ENCODE results near the gene EHMT2. TPM values are rescaled to one million over a fixed set of nuclear protein-coding genes. Genes with fewer than 3 reads are reported as not detected.
"Not testable (repeated sequence)": the region's sequence is repeated elsewhere in the genome, so short reads cannot be mapped to it uniquely, and the experiment has no call there.

The EHMT2 gene
- total RNA-seq, 4 donors from 2014 or later, result 13.8 to 72.4 (median 66.2) TPM

- no peaks in the 10 kb centered on the region for H3K36me3 ChIP-seq
- peak; percentile 50 to 70 for DNase-seq
- H3K4me1 ChIP-seq, result peaks cover 0 to 8% of the 10 kb centered on the region in 2 donors
- no peak for TF ChIP-seq POLR2A (IDR thresholded peaks at IDR 0.05)
- intact Hi-C loops (cut with DNase I; ENCODE audit: low total_unique reads), result no loop called here
- H3K27me3 ChIP-seq, result no peaks in the 10 kb centered on the region
- H3K4me3 ChIP-seq, result no peak overlapping the region
- peak overlapping the region; percentile 91 to 96 for H3K27ac ChIP-seq
- H3K9me3 ChIP-seq, result no peaks in the 10 kb centered on the region
These were observed 9.8 kb upstream of the EHMT2 start for GRCh38 chr6:31907158-31907813.

DNA sequence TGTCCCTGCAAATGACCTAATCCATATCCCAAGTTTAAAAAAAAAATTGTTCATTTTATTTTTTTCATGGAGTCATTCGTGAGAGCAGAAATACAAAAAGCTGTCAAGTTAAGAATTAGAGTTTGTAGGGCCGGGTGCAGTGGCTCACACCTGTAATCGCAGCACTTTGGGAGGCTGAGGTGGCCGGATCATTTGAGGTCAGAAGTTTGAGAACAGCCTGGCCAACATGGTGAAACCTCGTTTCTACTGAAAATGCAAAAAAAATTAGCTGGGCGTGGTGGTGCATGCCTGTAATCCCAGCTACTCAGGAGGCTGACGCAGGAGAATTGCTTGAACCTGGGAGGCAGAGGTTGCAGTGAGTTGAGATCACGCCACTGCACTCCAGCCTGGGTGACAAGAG is 9.2 kb upstream of the EHMT2 start:
- H3K4me1 ChIP-seq; H3K36me3 ChIP-seq; H3K4me3 ChIP-seq; intact Hi-C loops (cut with DNase I; ENCODE audit: low total_unique reads); H3K9me3 ChIP-seq; DNase-seq; H3K27me3 ChIP-seq: not testable (repeated sequence)
- peak overlapping the region; percentile 91 to 96 for H3K27ac ChIP-seq

- TF ChIP-seq POLR2A (IDR thresholded peaks at IDR 0.05) (no peak), CTCF (IDR thresholded peaks at IDR 0.05) (no peak)
- Histone ChIP-seq H3K4me3 (no peak overlapping the region), H3K27ac (peak overlapping the region; percentile 91 to 96), H3K4me1 (peaks cover 0 to 10% of the 10 kb centered on the region in 2 donors), H3K9me3 (no peaks in the 10 kb centered on the region), H3K27me3 (no peaks in the 10 kb centered on the region), H3K36me3 (no peaks in the 10 kb centered on the region)
- intact Hi-C loops (cut with DNase I; ENCODE audit: low total_unique reads), result no loop called here
- DNase-seq, result no peak
These were observed 8.6 kb upstream of the EHMT2 start for GRCh38 chr6:31906122-31906521.

GRCh38 chr6:31905041-31905440 is 7.5 kb upstream of the EHMT2 start:
- Histone ChIP-seq H3K4me1 (peaks cover 0 to 13% of the 10 kb centered on the region in 2 donors), H3K4me3 (no peak overlapping the region), H3K27ac (peak overlapping the region; percentile 91 to 96), H3K9me3 (no peaks in the 10 kb centered on the region), H3K36me3 (no peaks in the 10 kb centered on the region), H3K27me3 (no peaks in the 10 kb centered on the region)
- DNase-seq, result no peak
- intact Hi-C loops (cut with DNase I; ENCODE audit: low total_unique reads), result no loop called here
- TF ChIP-seq POLR2A (IDR thresholded peaks at IDR 0.05) (no peak), CTCF (IDR thresholded peaks at IDR 0.05) (no peak)

GRCh38 chr6:31903957-31904356 is 6.5 kb upstream of the EHMT2 start:
- Histone ChIP-seq H3K4me1 (peaks cover 0 to 13% of the 10 kb centered on the region in 2 donors), H3K9me3 (no peaks in the 10 kb centered on the region), H3K4me3 (no peak overlapping the region), H3K36me3 (no peaks in the 10 kb centered on the region), H3K27ac (peak overlapping the region; percentile 91 to 96), H3K27me3 (no peaks in the 10 kb centered on the region)
- TF ChIP-seq CTCF (IDR thresholded peaks at IDR 0.05) (no peak), POLR2A (IDR thresholded peaks at IDR 0.05) (no peak)
- intact Hi-C loops (cut with DNase I; ENCODE audit: low total_unique reads), result no loop called here
- peak; percentile 22 to 65 for DNase-seq

GRCh38 chr6:31901953-31902643 is 4.6 kb upstream of the EHMT2 start, which contains the start of gene ZBTB12:
Gene ZBTB12, minus strand, starts transcription at chr6:31902086. Its CDS starts 781 bp downstream, at chr6:31901305.
- DNase-seq, result peak; percentile 94 to 96

More at GRCh38 chr6:31901953-31902643, 4.6 kb upstream of the EHMT2 start, which contains the start of gene ZBTB12:
- no peaks in the 10 kb centered on the region for H3K36me3 ChIP-seq
- peak within 1 kb of the TSS; percentile 91 to 96 for H3K27ac ChIP-seq
- no peaks in the 10 kb centered on the region for H3K27me3 ChIP-seq
- H3K9me3 ChIP-seq, result no peaks in the 10 kb centered on the region
- peaks cover 0 to 13% of the 10 kb centered on the region in 2 donors for H3K4me1 ChIP-seq
- peak within 1 kb of the TSS; percentile 39 to 64 for H3K4me3 ChIP-seq
- peak; percentile 21 to 81 for TF ChIP-seq POLR2A (IDR thresholded peaks at IDR 0.05)
- peak in 3 of 4 experiments; percentile 7 to 32 (median 16) for TF ChIP-seq CTCF (IDR thresholded peaks at IDR 0.05)
- intact Hi-C loops (cut with DNase I; ENCODE audit: low total_unique reads), result no loop called here
